Gastroesophageal sphincter (tissue), 4 donors: Measurements from ENCODE around the gene ZNF507. TPM values are rescaled to one million over a fixed set of nuclear protein-coding genes. Genes with fewer than 3 reads are reported as not detected.
"Not testable (repeated sequence)": the region's sequence is repeated elsewhere in the genome, so short reads cannot be mapped to it uniquely, and the experiment has no call there.

Experiments used
- ATAC-seq: fragments of 150-250 bp; one replicate; pipeline ENCODE4 v1.9.1; 2016; ENCODE audit warnings: mild to moderate bottlenecking, moderate library complexity
- H3K27ac ChIP-seq, 4 donors: fragments of 200-600 bp; sonication (generic) in 3 of 4; 1 replicate in 3 of 4; 2 replicates in 1 of 4; pipeline ENCODE4 v1.5.1; 2016 to 2019
- H3K27me3 ChIP-seq: fragments of 200-600 bp; sonication (generic); one replicate; pipeline ENCODE4 v1.5.1; 2019
- H3K36me3 ChIP-seq, 2 donors: fragments of 200-600 bp; sonication (generic); one replicate each; pipeline ENCODE4 v1.5.1; 2019; ENCODE audit warnings: control low read depth in 1 of 2
- H3K4me1 ChIP-seq, 3 donors: fragments of 200-600 bp; sonication (generic); 1 replicate in 2 of 3; 2 replicates in 1 of 3; pipeline ENCODE4 v1.5.1; 2016 to 2019; ENCODE audit warnings: control low read depth in 2 of 3
- H3K4me3 ChIP-seq, 2 donors: fragments of 200-600 bp; sonication (generic); one replicate each; pipeline ENCODE4 v1.5.1; 2019; ENCODE audit warnings: mild to moderate bottlenecking in 1 of 2, moderate library complexity in 1 of 2
- H3K9me3 ChIP-seq, 3 donors: fragments of 200-600 bp; sonication (generic); one replicate each; pipeline ENCODE4 v1.5.1; 2017 to 2019; ENCODE audit warnings: control low read depth in 2 of 3
- CTCF ChIP-seq, 4 experiments: fragments of 200-600 bp in 2 of 4; fragments of 450-650 bp in 2 of 4; sonication (generic) in 1 of 4; IDR thresholded peaks; one replicate each; pipeline ENCODE4 v1.5.1; 2017 to 2019; ENCODE audit warnings: antibody characterized with exemption in 4 of 4, mild to moderate bottlenecking in 2 of 4, moderate library complexity in 2 of 4
- EP300 ChIP-seq: sonication (generic); formaldehyde crosslinking; IDR thresholded peaks from one replicate; pipeline ENCODE4 v1.6.1; 2017; ENCODE audit warnings: antibody characterized with exemption, mild to moderate bottlenecking
- POLR2A ChIP-seq, 2 donors: fragments of 450-650 bp; IDR thresholded peaks; one replicate each; pipeline ENCODE4 v1.6.1; 2017; ENCODE audit warnings: antibody characterized with exemption in 2 of 2, mild to moderate bottlenecking in 2 of 2, moderate library complexity in 1 of 2
- POLR2AphosphoS5 ChIP-seq: sonication (generic); formaldehyde crosslinking; IDR thresholded peaks from one replicate; pipeline ENCODE4 v1.6.1; 2017; ENCODE audit warnings: antibody characterized with exemption
- WGBS, 2 donors: methylation state at CpG; one replicate each; pipeline ENCODE4 v1.1.5; 2018; ENCODE audit warnings: low coverage in 1 of 2; 5-methylcytosine and 5-hydroxymethylcytosine counted together
- total RNA-seq, 4 donors: library from RNA; depleted of rRNA; stranded (reverse); fragments of >200 nt; gene quantifications; one replicate each; pipeline ENCODE4 v1.1.0, GENCODE V29; 2016

Gene ZNF507
- total RNA-seq, 4 donors from 2014 or later, result 13.9 to 28.8 (median 22.3) TPM

DNA sequence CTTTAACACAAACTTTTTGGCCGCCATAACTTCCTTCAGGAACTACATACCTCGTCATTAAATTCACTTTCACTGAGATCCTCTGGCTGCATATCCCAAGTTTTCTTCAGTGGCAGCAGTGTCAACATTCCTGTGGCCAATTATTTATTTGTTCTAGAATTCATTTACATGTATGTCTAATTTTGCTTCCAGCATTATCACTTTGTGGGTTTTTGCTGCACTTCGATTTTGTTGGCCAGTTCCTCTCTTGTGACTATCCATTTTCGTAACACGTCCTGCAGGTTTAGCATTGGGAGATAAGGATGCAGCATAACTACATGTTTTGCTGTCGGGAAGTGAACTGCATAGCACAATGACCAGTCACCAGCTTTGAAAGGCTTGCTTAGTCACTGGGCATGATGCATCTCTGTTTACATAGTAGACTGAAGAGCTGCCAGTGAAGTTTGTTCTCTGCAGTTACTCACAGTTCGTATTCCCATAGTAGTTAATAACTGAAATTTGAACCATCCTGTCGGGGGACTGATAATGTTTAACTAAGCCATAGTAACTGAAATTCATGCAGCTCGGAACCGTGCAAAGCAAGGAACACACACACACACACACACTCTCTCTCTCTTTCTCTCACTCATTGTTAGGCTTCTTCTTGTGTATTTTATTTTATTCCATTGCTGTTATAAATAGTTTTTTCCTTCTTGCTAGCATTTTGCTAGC is 28.3 kb downstream of the ZNF507 start:
- Histone ChIP-seq H3K4me3 (no peak overlapping the region), H3K27me3 (no peaks in the 10 kb centered on the region), H3K4me1 (peaks cover 0 to 20% (median 0%) of the 10 kb centered on the region in 3 donors), H3K27ac (peak overlapping the region; percentile 15 to 59 (median 49)), H3K9me3 (no peaks in the 10 kb centered on the region), H3K36me3 (peaks cover 3 to 58% of the 10 kb centered on the region in 2 donors)
- no peak for TF ChIP-seq POLR2A (IDR thresholded peaks at IDR 0.05)
- TF ChIP-seq EP300, result no peak
- peak in 1 of 4 experiments; percentile 8 for TF ChIP-seq CTCF (IDR thresholded peaks at IDR 0.05)
- TF ChIP-seq POLR2AphosphoS5, result peak; percentile 95
- ATAC-seq, result peak; percentile 79
- 26 to 27% methylated on average over 7 to 10 of the region's 10 CpGs for WGBS, 2 donors

DNA sequence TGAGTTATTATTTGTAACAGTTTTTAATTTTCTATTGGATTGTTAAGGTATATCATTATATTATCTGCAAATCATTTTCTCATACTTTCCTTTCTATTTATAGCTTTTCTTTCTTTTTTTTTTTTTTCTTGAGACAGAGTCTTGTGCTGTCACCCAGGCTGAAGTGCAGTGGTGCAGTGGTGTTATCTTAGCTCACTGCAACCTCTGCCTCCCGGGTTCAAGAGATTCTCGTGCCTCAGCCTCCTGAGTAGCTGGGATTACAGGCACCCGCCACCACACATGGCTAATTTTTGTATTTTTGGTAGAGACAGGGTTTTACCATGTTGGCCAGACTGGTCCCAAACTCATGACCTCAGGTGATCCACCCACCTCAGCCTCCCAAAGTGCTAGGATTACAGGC is 29.0 kb downstream of the ZNF507 start:
- H3K36me3 ChIP-seq, result peaks cover 3 to 64% of the 10 kb centered on the region in 2 donors
- ATAC-seq, result not testable (repeated sequence)
- H3K27ac ChIP-seq, result peak overlapping the region in 3 of 4 donors; percentile 7 to 59 (median 46)

DNA sequence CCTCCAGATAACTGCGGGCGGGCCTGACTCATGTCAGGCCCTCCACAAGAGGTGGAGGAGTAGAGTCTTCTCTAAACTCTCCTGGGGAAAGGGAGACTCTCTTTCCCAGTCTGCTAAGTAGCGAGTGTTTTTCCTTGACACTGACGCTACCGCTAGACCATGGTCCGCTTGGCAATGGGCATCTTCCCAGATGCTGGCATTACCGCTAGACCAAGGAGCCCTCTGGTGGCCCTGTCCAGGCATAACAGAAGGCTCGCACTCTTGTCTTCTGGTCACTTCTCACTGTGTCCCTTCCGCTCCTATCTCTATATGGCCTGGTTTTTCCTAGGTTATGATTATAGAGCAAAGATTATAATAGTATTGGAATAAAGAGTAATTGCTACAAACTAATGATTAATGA is 31.7 kb downstream of the ZNF507 start:
- WGBS, 2 donors, result 82 to 95% methylated on average over 4 to 8 of the region's 9 CpGs
- not testable (repeated sequence) for H3K4me3 ChIP-seq, ATAC-seq, H3K9me3 ChIP-seq, H3K27me3 ChIP-seq, H3K27ac ChIP-seq
- Histone ChIP-seq H3K36me3 (peaks cover 7 to 73% of the 10 kb centered on the region in 2 donors), H3K4me1 (peaks cover 0 to 20% (median 0%) of the 10 kb centered on the region in 3 donors)
- peak in 2 of 4 experiments; percentile 32 to 40 for TF ChIP-seq CTCF (IDR thresholded peaks at IDR 0.05)

More for the DNA sequence above, 29.0 kb downstream of the ZNF507 start:
- not testable (repeated sequence) for H3K27me3 ChIP-seq, H3K4me3 ChIP-seq, H3K9me3 ChIP-seq
- WGBS, 2 donors, result 73 to 100% methylated on average over 2 of the region's 3 CpGs
- H3K4me1 ChIP-seq, result peaks cover 0 to 20% (median 0%) of the 10 kb centered on the region in 3 donors

GRCh38 chr19:32380269-32380668 is 34.9 kb downstream of the ZNF507 start:
- no peak for ATAC-seq

GRCh38 chr19:32387701-32388392 is 42.4 kb downstream of the ZNF507 start:
- Histone ChIP-seq H3K36me3 (peaks cover 3 to 31% of the 10 kb centered on the region in 2 donors), H3K4me1 (no peaks in the 10 kb centered on the region), H3K4me3 (no peak overlapping the region), H3K27me3 (no peaks in the 10 kb centered on the region), H3K27ac (no peak overlapping the region), H3K9me3 (no peaks in the 10 kb centered on the region)
- WGBS, 2 donors, result 86 to 93% methylated on average over 3 to 7 of the region's 7 CpGs
- ATAC-seq, result no peak
- TF ChIP-seq POLR2A (IDR thresholded peaks at IDR 0.05) (no peak), POLR2AphosphoS5 (no peak), CTCF (IDR thresholded peaks at IDR 0.05) (no peak), EP300 (no peak)

More at GRCh38 chr19:32380269-32380668, 34.9 kb downstream of the ZNF507 start:
- H3K4me1 ChIP-seq, result no peaks in the 10 kb centered on the region
- TF ChIP-seq POLR2A (IDR thresholded peaks at IDR 0.05) (no peak), POLR2AphosphoS5 (no peak), EP300 (no peak), CTCF (IDR thresholded peaks at IDR 0.05) (no peak)
- no peaks in the 10 kb centered on the region for H3K27me3 ChIP-seq
- no peak overlapping the region for H3K27ac ChIP-seq
- peaks cover 13 to 79% of the 10 kb centered on the region in 2 donors for H3K36me3 ChIP-seq
- no peak overlapping the region for H3K4me3 ChIP-seq
- H3K9me3 ChIP-seq, result no peaks in the 10 kb centered on the region
- WGBS, 2 donors, result 83 to 90% methylated on average over 3 of the region's 3 CpGs
